ENCODE measurements around the gene KLF15. TPM values are rescaled to one million over a fixed set of nuclear protein-coding genes. Genes with fewer than 3 reads are reported as not detected.

Gene KLF15
- total RNA-seq, 1 donor from 2014 or later: 0.67 TPM

GRCh38 chr3:126305427-126305826 lies 51.8 kb downstream of the KLF15 start:
- Histone ChIP-seq H3K4me3 (ENCODE audit: low read depth, low read length) (no peak overlapping the region), H3K27me3 (ENCODE audit: control insufficient read depth, insufficient read depth, low read length) (no peaks in the 10 kb centered on the region), H3K36me3 (ENCODE audit: control insufficient read depth, insufficient read depth, low read length) (no peaks in the 10 kb centered on the region)
- TF ChIP-seq CTCF (IDR thresholded peaks at IDR 0.05; ENCODE audit: insufficient read depth, low read length, poor library complexity, severe bottlenecking): no peak
- DNase-seq (ENCODE audit: low read depth): no peak

- no peak overlapping the region for H3K4me3 ChIP-seq (ENCODE audit: low read depth, low read length)
- no peak for TF ChIP-seq CTCF (IDR thresholded peaks at IDR 0.05; ENCODE audit: insufficient read depth, low read length, poor library complexity, severe bottlenecking)
- H3K36me3 ChIP-seq (ENCODE audit: control insufficient read depth, insufficient read depth, low read length): no peaks in the 10 kb centered on the region
- DNase-seq (ENCODE audit: low read depth): no peak
- no peaks in the 10 kb centered on the region for H3K27me3 ChIP-seq (ENCODE audit: control insufficient read depth, insufficient read depth, low read length)
Measured at GRCh38 chr3:126304704-126305103, 52.5 kb downstream of the KLF15 start.

GRCh38 chr3:126304291-126304690 lies 52.9 kb downstream of the KLF15 start:
- Histone ChIP-seq H3K27me3 (ENCODE audit: control insufficient read depth, insufficient read depth, low read length) (no peaks in the 10 kb centered on the region), H3K4me3 (ENCODE audit: low read depth, low read length) (no peak overlapping the region), H3K36me3 (ENCODE audit: control insufficient read depth, insufficient read depth, low read length) (no peaks in the 10 kb centered on the region)
- DNase-seq (ENCODE audit: low read depth): no peak
- TF ChIP-seq CTCF (IDR thresholded peaks at IDR 0.05; ENCODE audit: insufficient read depth, low read length, poor library complexity, severe bottlenecking): no peak

GRCh38 chr3:126303272-126303671 lies 53.9 kb downstream of the KLF15 start:
- TF ChIP-seq CTCF (IDR thresholded peaks at IDR 0.05; ENCODE audit: insufficient read depth, low read length, poor library complexity, severe bottlenecking): no peak
- DNase-seq (ENCODE audit: low read depth): no peak
- no peak overlapping the region for H3K4me3 ChIP-seq (ENCODE audit: low read depth, low read length)
- H3K36me3 ChIP-seq (ENCODE audit: control insufficient read depth, insufficient read depth, low read length): no peaks in the 10 kb centered on the region
- H3K27me3 ChIP-seq (ENCODE audit: control insufficient read depth, insufficient read depth, low read length): no peaks in the 10 kb centered on the region

- no peak for DNase-seq (ENCODE audit: low read depth)
- Histone ChIP-seq H3K27me3 (ENCODE audit: control insufficient read depth, insufficient read depth, low read length) (no peaks in the 10 kb centered on the region), H3K4me3 (ENCODE audit: low read depth, low read length) (no peak overlapping the region), H3K36me3 (ENCODE audit: control insufficient read depth, insufficient read depth, low read length) (no peaks in the 10 kb centered on the region)
- TF ChIP-seq CTCF (IDR thresholded peaks at IDR 0.05; ENCODE audit: insufficient read depth, low read length, poor library complexity, severe bottlenecking): no peak
Measured at GRCh38 chr3:126300761-126301481, 56.3 kb downstream of the KLF15 start.

Measured in kidney epithelial cell (primary cell).